GM21529 (cell line): ENCODE data around the gene TOMM34.

ENCODE experiments used
- ATAC-seq: cut with Tn5 transposase; IDR thresholded peaks from one replicate; pipeline ENCODE4 v1.9.1; 2021; ENCODE audit not compliant: unreplicated experiment

TOMM34 gene, protein sequence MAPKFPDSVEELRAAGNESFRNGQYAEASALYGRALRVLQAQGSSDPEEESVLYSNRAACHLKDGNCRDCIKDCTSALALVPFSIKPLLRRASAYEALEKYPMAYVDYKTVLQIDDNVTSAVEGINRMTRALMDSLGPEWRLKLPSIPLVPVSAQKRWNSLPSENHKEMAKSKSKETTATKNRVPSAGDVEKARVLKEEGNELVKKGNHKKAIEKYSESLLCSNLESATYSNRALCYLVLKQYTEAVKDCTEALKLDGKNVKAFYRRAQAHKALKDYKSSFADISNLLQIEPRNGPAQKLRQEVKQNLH

DNA sequence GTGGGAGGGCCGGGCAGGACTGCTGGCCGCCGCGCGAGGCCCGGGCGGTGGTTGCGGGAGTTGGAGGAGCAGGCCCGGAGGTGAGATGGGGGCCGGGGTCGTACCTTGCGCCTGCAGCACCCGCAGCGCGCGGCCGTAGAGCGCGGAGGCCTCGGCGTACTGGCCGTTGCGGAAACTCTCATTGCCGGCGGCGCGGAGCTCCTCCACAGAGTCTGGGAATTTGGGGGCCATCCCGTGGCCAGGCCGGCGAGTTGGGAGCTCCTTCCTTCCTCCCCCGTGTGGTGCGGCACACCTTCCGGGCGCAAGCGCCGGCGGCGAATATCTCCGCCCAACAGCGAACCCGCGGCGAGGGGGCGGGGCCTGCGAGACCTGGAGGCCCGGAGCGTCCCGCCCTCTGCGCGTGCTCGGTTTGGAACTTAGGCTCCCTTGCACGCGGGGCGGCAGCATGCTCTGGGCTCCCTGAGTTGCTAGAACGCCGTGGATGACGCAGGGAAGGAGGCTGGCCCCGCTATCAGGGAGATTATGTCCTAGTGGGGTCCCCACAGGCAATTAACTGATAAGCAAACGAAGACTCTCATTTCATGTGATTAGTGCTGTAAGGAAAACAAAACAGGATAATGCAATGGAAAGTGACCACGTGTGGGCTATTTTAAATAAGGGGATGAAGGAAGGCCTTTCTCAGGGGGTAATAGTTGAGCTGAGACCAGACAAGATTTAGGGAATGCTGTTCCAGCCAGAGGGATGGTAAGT lies at the start of gene TOMM34:
TOMM34 (minus strand) TSS at position 295 of the 750 bp plus-strand sequence; CDS start at position 231, 64 bp downstream.
- peak; percentile 85 for ATAC-seq

DNA sequence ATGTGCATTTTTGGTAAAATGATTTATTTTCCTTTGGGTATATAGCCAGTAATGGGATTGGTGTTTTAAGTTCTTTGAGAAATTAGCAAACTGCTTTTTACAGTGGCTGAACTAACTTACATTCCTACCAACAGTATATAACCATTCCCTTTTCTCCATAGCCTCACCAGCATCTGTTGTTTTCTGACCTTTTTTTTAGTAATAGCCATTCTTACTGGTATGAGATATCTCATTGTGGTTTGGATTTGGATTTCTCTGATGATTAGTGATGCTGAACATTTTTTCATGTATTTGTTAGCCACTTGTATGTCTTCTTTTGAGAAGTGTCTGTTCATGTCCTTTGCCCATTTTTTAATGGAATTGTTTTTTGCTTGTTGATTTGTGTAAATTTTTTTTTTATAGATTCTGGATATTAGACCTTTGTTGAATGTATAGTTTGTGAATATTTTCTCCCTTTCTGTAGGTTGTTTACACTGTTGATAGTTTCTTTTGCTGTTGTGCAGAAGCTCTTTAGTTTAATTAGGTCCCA lies 48.4 kb upstream of the TOMM34 start:
- no peak for ATAC-seq

DNA sequence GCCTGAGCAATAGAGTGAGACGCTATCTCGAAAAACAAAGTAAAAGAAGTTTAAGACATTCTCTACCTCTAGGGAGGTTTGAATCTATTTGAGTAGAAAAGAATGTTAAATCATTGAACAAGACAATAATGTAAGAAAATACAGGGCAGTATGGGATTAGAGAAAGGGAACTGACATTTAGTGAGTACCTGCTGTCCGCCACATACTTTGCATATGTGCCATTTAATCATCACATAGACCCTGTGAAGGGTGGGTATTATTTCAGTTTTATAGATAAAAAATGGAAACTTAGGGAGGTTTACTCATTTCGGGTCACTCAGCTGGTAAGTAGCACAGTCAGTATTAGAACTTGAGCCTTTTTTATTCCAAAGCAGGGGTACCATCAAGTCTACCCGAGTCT lies 37.5 kb upstream of the TOMM34 start:
- ATAC-seq, result no peak

DNA sequence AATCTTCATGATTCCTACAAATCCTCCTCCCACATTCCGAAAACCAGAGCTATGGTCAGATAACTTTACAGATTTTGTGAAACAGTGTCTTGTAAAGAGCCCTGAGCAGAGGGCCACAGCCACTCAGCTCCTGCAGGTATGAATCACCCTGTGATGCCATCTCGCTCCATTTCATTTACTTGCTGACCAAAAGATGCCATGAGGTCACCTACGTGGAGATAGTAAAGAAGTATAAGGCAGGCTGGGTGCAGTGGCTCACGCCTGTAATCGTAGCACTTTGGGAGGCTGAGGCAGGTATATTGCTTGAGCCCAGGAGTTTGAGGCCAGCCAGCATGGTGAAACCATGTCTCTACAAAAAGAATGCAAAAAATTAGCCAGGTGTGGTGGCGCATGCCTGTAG lies 37.0 kb upstream of the TOMM34 start:
- ATAC-seq, result no peak

DNA sequence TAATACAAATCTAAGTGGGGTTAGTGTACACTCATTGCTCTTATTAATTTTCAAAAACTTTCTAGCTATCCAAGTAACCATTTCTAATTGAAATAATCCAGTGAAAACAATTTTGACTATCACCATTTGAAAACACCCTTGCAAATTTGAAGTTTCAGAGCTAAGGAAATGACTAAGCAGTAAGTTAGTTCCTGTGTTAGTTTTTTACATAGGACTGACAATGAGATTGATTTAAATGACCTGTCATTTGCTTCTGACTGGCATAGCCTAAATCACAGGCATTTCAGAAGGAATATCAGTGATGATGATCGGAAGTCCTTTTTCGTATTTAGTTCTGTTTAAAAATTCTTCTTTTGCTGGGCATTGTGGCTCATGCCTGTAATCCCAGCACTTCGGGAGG lies 33.1 kb upstream of the TOMM34 start:
- ATAC-seq, result no peak

DNA sequence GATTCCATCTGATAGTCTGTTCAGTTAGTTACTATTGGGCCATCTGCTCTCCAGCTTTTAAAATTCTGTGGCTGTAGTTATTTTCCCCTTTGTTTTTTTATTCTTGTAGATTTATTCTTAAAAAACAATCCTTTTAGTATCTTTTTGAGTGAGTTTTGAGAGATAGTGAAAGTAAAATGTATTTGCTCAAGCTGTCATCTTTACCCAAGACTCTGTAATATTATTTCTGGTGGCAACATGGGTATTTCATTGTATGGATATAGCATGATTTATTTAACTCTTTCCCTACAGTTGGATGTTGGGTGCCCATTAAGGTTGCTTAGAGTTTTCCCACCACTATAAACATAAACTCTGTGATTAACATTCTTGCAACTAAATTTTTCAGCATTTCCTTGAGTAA lies 30.8 kb upstream of the TOMM34 start:
- ATAC-seq, result no peak

DNA sequence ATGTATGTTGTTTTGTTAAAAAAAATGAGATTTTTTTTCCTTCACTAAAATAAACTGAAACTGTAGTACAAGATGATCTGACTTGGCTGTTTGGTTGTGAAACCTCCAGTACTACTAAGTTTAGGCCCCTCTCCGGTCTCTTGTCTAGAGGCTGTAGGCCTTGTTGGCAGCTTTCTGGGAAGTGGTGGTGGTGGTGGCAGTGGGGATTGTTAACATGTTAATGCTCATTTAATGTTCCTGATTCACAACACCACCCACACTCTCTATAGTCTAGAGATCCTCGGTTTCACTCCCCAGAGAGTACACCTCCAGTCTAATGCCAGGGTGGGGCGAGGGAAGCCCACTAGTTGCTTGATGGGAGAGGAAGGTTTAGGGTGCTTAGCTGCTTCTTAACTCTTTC lies 30.2 kb upstream of the TOMM34 start:
- ATAC-seq, result no peak

DNA sequence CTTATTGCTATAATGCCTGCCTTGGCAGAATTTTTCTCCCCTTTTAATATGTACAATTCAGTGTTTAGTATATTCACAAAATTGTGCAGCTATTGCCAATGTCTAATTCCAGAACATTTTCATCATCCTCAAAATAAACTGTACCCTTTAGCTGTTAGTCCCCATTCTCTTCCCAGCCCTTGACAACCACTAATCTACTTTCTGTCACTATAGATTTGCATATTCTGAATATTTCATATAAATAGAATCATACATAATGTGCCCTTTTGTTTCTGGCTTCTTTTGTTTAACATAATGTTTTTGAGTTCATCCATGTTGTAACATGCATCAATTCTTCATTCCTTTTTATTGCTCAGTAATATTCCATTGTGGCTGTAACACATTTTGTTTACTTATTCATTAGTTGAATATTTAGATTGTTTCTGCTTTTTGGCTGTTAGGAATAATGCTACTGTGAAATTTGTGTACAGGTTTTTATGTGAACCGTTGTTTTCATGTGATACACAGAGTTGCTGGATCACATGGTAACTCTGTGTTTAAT lies 28.5 kb upstream of the TOMM34 start:
- ATAC-seq, result no peak

DNA sequence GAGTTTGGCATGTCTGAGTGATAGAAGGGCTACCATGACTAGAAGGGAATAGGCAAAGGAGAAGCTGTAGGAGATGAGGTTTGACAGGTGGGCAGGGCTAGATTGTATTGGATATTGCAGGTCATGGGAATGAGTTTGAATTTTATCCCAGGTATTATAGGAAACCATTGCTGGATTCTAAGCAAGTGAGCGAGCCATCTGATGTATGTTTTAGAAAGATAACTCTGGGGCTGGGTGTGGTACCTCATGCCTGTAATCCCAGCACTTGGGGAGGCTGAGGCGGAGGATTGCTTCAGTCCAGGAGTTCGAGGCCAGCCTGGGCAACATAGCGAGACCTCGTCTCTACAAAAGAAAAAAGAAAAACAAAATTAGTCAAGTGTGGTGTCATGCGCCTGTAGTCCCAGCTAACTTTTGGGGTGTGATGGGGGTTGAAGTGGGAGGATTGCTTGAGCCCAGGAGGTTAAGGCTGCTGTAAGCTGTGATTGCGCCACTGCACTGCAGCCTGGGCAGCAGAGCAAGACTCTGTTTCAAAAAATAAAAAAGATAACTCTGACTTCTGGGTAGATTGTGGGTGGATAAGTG lies 23.0 kb upstream of the TOMM34 start:
- no peak for ATAC-seq

DNA sequence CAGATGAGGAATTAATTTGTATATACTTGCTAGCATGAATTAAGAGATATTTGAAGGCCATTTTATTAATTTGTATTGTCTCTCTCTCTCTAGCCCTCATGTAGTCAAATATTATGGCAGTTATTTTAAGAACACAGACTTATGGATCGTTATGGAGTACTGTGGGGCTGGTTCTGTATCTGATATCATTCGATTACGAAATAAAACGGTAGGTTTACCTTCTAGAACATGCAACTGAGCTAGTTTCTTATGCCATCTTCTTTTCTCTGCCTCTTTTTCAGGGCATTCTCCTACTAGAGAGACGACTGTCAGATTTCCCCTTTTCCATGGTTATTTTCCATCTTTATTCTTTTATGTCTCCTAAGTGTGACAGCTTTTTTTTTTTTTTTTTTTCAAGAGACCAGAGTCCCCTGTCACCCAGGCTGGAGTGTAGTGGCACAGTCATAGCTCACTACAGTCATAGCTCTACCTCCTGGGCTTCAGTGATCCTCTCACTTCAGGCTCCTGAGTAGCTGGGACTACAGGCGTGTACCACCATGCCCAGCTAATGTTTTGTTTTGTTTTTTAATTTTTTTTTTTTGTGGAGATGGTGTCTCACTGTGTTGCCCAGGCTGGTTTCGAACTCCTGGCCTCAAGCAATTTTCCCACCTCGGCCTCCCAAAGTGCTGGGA lies 21.7 kb upstream of the TOMM34 start:
- no peak for ATAC-seq

DNA sequence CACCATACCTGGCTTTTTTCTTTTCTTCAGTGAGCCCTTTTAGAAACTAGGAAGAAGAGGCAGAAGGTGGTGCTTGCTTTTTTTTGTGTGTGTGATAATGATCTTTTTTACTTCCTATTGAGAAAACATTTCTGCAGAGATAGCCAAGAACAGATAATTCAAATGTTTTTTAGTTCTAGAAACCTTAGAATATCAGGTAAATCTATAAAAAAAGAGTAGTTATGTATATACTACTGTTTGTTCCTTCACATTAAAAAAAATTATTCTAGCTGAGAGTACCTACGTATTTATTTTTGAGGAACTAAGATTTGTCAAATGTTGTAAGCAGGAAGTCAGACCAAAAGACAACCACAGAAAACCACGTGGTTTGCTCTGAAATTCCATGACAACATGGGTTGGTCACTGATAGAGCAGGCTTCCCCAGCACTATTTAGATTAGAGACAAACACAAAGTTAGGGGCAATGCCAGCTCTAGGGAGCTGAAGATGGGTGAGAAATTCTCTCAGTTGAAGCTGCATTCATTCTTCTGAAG lies 19.0 kb upstream of the TOMM34 start:
- peak; percentile 96 for ATAC-seq

DNA sequence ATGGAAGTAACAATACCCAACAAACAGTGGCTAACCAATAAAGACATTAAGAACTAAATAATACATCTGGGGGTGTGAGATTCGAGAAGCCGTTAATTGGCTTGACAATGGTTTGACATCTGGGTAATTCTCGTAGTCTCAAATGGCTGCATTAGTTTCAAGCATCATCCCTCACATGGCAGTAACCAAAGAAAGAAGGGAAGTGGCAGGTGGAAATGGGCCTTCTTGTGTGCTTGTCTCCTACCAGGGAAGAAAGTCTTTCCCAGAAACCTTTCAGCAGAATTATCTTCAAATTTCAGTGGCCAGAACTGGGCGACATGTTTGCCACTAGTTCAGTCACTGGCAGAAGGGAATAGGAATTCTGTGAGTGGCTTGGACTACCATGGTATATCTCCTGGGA lies 16.5 kb upstream of the TOMM34 start:
- no peak for ATAC-seq

DNA sequence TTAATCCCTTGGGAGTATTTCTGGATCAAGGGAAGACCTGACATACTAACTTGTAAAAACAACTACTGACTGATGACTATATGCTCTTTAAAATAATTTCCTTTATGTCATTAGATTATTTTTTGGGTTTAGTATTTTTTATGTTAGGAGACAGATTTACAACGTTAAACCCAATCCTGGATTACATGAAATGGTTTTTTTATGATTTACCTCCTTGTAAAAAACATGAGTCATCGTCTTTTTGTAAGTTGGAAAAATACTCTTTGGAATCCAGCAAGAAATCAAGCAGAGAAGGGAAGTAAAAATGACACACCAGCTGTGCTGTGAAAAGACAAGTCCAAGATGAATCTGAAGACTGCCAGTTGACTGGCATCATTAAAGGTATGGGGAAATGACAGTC lies 12.9 kb upstream of the TOMM34 start:
- ATAC-seq, result no peak

DNA sequence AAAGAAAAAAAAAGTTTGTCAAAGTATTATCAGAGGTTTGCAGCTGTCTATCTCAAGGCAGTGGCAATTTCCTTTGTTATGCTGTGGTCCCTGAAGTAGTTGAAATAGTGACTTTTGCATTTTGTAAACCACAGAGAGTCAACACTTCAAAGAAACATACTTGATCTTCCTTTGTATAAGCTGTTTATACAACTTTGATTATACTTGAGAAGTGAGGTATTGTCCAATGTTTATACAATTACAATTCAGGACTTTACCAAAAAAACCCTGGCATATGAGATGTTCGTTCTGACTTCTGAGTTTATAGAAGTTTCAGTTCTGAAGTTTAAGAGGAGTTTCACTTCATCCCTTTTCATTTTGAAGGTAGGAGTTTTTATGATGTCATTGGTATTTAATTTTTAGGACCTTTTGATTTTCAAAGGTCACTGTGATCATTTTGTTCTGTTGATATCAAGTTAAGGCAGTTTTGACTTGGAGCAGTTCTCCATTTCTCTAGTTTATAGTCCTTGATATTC lies 10.1 kb upstream of the TOMM34 start:
- no peak for ATAC-seq

DNA sequence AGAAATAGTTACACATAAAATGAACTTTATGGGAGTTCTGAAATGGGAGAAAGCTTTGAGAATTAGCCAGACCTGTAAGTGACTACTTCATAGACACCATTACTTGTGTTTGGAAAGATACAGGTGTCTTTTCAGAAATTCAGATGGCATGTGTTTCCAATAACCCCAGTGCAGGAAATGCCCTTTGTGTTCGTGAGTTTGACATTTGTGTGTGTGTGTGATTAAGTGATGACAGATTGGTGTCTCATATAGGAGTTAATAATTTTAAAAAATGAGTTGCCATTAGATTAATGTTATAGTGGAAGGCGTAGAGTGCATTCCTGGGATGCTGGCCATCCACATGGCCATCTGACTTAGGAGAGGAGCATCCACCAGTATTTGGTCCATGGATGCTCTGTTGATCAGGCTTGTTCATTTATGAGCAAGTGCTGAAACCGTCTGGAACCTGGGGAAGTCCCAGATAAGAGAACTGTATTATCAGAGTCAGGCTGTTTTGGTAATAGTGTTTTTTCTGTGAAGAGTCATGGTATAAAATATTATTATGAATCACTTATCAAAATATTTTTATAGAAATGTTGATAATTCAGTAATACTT lies 9.2 kb upstream of the TOMM34 start:
- peak; percentile 21 for ATAC-seq

DNA sequence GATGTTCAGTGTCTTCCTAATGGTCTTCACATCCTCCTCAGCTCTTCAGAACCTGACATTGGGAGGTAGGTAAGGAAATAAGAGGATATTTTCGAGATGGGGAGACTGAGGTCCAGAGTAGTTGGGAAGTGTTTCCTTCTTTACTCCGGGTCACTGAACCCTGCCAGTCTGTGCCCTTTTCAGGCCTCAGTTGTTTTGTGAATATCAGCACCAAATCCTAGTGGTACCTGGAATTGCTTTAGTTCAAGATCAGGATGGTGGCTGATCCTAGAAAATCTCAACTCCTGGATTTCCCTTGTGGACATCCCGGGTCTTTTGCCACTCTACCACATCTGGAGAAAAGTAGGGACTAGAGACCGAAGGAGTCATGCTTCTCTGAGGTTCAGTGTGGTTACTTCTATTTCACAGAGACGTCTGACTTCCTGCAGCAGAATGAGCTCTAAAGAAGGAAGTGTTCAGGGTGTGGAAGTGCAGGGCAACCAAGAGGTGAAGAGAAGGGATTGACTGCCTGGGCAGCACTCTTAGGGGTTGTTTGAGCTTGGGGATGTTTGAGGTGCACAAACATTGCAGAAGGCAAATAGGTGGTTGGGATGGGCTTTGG lies 7.1 kb upstream of the TOMM34 start:
- no peak for ATAC-seq

DNA sequence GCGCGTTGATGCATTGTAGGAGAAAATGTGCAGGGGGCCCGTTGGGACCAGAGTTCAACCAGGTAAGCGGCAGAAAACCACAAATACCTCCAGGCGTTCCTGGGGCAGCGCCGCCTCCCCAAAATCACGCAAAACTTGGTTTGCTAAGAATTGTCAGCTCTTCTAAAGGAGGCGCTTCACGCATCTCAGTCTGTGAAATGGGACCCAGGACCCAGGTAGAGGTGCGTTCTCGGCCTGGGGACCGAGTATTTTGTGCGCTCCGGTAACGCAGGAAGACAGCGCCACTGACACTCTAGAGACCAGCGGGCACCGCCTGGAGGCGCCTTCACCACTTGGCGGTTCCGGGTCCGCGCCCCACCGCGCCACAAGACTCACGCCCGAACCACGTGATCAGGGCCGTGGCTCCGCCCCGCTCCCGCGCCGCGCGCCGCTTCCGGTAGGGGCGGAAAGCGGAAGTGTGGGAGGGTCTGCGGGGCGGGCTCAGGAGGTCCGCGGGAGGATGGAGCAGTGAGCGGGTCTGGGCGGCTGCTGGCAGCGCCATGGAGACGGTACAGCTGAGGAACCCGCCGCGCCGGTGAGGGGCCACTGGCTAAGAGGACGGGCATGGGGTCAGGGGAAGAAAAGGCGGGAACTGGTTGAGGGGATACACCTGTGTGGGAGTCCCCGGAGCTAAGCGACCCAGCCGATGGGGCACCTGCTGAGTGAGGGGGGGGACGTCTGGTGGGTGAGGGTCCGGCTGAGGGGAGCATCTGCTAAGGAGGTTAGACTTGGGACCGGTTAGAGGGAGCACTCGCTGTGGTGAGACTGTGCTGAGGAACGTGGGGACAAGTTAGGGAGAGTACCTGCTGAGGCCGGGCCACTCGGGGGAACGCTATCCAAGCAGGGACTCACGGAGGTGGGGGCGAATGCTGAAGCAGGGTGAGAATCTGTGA lies 6.1 kb upstream of the TOMM34 start, which contains the start of gene STK4:
STK4 (plus strand) TSS at position 483 of the 932 bp plus-strand sequence; CDS start at position 540, 57 bp downstream.
- peak; percentile 69 for ATAC-seq

DNA sequence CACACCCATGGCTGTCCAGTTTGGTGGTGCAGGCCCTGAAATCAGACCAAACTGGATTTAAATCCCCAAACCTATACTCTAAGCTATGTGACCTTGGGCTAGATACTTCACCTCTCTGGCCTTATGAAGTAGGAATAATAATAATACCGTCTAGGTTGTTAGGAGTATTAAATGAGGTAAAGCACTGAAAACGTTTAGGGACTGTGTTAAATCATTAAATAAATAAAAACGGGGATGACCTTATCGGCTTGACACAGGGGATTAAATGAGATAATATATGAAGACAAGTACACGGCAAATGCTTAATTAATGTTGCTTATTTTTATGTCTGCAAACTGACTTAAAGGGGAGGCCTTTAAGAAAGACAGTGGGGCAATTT lies 5.4 kb upstream of the TOMM34 start:
- no peak for ATAC-seq
